ENCODE data around the gene PDE6G.
"Not testable (repeated sequence)": the region's sequence is repeated elsewhere in the genome, so short reads cannot be mapped to it uniquely, and the experiment has no call there.

DNA sequence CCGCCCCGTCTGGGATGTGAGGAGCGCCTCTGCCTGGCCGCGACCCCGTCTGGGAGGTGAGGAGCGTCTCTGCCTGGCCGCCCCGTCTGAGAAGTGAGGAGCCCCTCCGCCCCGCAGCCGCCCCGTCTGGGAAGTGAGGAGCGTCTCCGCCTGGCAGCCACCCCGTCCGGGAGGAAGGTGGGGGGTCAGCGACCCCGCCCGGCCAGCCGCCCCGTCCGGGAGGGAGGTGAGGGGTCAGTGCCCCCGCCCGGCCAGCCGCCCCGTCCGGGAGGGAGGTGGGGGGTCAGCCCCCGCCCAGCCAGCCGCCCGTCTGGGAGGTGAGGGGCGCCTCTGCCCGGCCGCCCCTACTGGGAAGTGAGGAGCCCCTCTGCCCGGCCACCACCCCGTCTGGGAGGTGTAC lies 38.0 kb downstream of the PDE6G start:
- TF ChIP-seq, protein P1, sequence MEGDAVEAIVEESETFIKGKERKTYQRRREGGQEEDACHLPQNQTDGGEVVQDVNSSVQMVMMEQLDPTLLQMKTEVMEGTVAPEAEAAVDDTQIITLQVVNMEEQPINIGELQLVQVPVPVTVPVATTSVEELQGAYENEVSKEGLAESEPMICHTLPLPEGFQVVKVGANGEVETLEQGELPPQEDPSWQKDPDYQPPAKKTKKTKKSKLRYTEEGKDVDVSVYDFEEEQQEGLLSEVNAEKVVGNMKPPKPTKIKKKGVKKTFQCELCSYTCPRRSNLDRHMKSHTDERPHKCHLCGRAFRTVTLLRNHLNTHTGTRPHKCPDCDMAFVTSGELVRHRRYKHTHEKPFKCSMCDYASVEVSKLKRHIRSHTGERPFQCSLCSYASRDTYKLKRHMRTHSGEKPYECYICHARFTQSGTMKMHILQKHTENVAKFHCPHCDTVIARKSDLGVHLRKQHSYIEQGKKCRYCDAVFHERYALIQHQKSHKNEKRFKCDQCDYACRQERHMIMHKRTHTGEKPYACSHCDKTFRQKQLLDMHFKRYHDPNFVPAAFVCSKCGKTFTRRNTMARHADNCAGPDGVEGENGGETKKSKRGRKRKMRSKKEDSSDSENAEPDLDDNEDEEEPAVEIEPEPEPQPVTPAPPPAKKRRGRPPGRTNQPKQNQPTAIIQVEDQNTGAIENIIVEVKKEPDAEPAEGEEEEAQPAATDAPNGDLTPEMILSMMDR (IDR thresholded peaks at IDR 0.05) = not testable (repeated sequence)
- TF ChIP-seq POLR2A, EP300 (IDR thresholded peaks at IDR 0.05): not testable (repeated sequence)
